NCI-H1105 (cell line): Measurements from ENCODE around the gene ERBB4.

Source experiments
- DNase-seq: peaks from one replicate; lab custom pipeline; 2025; lab: John Stamatoyannopoulos, UW

Gene ERBB4

GRCh38 chr2:211923019-211923418, 615.6 kb downstream of the ERBB4 start:
- no peak for DNase-seq

- DNase-seq: no peak
Measured at GRCh38 chr2:211903961-211904360, 634.6 kb downstream of the ERBB4 start.

GRCh38 chr2:211901226-211901846, 637.3 kb downstream of the ERBB4 start:
- peak; percentile 9 for DNase-seq

DNA sequence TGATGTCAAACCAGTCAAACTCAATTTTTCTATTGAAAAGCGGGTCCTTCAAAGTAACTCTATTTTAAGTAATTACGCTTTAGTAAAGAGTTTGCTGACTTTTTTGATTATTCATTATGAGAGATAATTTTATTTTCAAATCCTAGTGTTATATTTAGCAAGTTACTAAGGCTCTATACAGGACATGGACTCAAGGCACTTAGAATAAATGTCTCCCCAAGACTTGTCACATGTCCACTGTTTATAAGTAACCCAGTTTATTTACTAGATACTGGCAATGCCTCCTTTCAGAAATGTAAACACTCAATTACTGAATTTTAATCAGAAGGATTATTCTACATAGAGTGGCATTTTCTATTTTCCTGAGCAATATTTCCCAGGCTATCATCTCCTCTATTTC, 638.1 kb downstream of the ERBB4 start:
- DNase-seq: no peak

DNA sequence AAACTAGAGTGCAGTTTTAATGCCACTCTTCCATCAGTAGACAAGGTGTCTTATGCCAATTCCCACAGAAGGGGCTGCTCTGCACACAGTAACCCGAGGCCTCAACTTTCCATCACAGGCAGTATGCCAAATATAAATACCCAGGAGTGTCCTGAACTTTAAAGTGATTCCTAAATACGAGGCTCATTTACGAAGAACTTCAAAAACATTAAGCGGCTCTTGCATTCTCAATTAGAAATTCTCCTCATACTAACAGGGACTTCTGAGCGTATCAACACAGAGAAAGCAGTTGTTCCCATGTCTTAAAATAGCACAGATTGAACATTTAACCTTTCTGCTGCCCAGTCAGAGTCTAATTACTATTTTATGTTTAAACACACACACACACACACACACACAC, 638.6 kb downstream of the ERBB4 start:
- peak; percentile 8 for DNase-seq

DNA sequence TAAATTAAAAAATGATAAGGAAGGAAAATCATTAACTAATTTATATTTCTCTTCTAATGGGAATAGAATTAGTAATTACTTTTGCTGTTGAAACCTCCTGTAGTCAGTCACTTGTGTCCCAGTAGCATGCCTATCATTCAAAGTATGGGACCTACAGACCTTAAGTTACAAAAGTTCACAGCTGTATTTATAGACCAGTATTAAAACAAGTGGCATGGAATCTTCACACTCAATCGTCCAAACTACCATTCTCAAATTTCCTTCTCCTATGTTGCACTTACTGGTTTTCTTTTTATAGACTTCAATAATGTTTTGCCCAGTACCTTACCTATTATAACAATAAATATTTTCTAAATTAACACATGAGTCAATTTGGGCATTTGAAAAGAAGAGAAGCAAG, 639.9 kb downstream of the ERBB4 start:
- DNase-seq: no peak

DNA sequence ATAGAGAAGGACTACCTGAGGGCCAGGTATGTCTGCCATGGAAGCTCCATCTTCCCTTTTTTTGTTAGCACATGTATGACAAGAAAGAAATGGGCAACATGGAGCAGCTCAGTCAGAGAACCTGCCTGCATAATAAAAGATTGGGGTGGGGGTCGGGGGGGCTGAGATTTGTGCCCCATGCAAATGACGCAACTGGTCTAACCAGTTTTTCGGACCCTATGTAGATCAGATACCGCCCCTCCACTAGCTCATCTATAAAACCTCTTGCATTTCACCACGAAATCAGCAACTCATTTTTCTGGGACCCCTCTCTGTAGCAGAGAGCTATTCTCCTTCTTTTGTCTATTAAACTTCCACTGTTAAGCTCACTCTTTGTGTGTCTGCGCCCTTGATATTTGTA, 657.2 kb downstream of the ERBB4 start:
- DNase-seq: no peak

DNA sequence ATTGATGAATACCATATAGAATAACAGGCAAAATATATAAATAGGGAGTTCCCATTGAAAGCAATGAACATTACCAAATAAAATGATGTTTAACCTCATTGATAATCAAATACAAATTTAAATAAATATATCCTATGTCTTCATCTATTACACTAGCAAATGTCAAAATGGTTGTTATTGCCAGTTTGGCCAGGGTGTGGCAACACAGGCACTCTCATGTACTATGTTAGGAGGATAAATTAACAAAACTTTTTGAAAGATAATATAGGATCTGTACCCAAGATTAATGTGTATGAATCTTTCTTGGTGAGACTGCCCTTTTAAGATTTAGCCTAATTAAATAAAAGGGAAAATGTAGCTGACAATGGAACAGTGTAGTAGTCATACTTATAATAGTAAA, 659.3 kb downstream of the ERBB4 start:
- DNase-seq: no peak

- no peak for DNase-seq
Measured at GRCh38 chr2:211877061-211877460, 661.5 kb downstream of the ERBB4 start.

GRCh38 chr2:211875488-211875887, 663.1 kb downstream of the ERBB4 start:
- DNase-seq: no peak

DNA sequence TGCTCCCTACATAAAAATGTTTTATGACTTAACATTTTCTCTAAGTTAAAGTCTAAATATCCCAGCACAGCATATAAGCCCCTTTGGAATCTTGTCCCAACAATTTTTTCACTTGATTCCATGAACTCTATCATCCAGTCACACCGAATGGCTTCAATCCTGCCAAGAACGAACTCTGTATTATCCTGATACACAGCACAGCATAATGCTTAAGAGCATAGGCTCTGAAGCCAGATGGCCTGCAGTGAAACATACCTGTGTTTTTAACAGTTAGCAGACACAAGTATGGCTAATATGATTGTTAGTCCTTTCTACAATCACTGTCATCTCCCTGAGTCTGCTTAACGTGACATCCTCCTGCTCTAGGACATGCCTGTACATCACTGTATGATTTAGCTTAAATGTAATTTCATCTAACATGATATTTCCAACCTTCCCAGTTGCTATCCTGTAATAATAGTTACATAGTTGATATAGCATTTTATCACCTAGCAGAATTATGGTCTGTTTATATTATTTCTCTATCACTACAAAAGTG, 669.5 kb downstream of the ERBB4 start:
- no peak for DNase-seq

GRCh38 chr2:211867845-211868451, 670.7 kb downstream of the ERBB4 start:
- peak; percentile 2 for DNase-seq

GRCh38 chr2:211864328-211864727, 674.3 kb downstream of the ERBB4 start:
- no peak for DNase-seq

DNA sequence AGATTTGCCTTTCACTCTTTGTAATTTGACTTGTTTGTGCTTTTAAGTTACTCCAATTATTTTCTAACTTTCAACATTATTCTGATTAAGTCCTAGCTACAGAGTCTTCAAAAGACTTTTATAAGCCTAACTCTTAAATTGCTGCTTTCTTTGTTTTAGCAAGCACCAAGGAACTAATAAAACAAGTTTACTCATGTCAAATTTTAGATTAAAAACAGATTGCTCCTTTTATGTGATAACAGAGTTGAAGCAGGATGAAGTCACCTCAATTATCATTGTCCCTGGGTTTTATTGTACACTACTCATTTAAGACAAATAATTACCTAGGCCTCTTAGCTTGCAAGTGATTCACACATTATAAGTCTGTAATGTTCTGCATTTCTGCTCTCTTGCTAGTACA, 678.4 kb downstream of the ERBB4 start:
- peak; percentile 27 for DNase-seq

- no peak for DNase-seq
Measured at GRCh38 chr2:211854832-211855231, 683.8 kb downstream of the ERBB4 start.

DNA sequence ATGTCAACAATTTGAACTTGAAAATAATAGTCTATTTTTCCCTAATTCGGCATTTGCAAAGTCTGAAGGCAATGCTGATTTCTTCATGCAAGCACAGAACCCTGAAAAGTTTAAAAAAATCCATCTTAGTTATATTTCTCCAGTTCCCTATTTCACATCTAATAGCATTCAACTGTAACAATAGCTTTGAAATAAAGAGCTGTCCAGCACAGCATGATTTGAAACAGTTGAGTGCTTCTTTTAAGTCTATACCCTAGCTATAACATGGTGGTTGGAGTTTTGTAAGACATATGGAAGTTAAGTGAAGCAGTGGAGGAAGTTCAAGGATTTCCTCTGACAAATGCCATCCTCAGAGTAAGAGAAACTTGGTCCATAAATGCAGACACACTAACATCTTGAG, 691.9 kb downstream of the ERBB4 start:
- DNase-seq: no peak

GRCh38 chr2:211846036-211846400, 692.6 kb downstream of the ERBB4 start:
- DNase-seq: no peak

DNA sequence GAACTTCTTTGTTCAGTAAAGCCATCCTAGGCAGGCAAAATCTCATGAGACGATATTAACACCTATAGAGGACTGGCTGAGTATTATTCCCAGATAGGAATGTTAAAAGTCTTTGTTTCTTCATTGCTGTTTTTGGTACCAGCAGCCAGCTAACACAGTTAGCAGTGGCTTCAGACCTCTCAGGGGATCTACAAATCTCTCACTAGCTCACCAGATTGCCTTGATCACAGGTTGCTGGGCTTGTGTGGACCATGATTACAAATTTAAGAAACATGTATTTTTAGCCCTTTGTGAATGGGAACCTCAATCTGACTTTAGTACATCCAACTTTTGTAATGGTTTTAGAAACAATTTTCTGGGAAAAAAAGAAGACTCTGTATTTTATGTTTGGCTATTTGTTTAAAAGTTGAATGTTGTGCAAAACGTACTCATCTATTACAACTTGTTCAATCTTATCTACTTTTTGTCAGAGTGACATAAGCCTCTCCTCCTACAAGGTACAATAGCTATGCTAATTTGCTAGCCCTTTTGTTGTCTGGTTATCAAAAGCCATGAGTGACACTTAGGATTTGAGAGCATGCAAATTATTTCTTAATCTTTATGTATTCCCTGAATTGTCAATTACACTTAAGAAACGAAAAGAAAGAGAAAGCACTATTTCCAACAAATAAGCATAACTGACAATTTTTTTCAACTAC, 693.1 kb downstream of the ERBB4 start:
- DNase-seq: no peak

DNA sequence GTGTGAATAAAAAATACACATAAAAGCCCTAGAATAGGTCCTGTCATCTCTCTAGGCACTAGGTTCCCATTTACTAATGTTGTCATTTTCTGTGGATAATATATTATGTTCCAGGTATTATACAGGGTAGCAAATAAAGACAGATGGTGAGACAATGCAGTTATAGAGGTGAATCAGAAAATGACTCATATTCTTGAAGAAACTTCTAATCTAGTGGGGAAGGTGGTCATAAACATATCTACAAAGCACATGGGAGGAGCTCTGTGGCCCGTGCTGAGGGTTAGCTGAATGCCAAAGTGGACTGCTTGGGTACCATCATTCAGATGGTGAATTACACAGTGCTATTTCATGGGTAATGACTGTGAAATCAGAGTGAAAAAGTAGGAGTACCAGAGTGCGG, 700.9 kb downstream of the ERBB4 start:
- no peak for DNase-seq

- DNase-seq: no peak
Measured at GRCh38 chr2:211837206-211837605, 701.4 kb downstream of the ERBB4 start.

DNA sequence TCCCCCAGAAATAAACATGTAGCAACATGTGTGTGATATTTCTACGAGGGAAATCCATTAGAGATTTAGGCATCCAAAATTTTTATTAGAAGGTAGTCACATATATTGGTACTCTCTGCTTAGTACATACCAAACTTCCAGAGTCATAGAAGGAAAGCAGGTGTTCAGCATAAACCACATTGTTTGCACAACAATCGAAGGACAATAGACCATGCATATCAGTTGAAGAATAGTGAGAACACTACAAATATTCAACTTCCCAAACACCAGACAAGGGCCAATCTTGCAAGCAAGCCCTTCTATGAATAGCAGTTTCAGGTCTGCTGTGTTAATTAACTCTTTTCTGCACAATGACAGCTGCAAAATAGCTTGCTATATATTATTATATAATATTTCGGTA, 702.2 kb downstream of the ERBB4 start:
- DNase-seq: peak; percentile 64

DNA sequence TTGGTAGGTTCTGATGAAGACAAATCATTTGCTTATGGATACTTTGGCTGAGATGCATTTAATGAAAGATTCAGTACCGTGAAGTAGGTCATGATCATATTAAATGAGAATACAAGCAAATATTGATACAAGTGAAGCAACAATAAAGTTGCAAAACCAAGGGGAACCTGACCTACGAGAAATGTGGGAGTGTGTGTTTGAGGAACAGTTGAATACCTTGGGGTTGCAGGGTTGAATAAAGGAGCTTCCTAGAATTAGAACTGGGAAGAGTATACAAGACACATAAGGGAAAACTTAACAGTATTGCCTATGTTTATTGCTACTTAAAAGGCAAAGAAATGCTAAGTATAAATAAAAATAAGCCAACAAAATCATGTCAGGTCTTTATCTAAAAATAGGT, 702.9 kb downstream of the ERBB4 start:
- no peak for DNase-seq

- no peak for DNase-seq
Measured at GRCh38 chr2:211833582-211834279, 704.9 kb downstream of the ERBB4 start.
